ENCODE results near the gene ADORA1. TPM values are rescaled to one million over a fixed set of nuclear protein-coding genes. Genes with fewer than 3 reads are reported as not detected.

ADORA1 gene
- polyA plus RNA-seq, 4 donors: 1.6 to 6.8 (median 4.4) TPM

GRCh38 chr1:203169770-203170520, 42.4 kb downstream of the ADORA1 start:
- no peak for DNase-seq (ENCODE audit: low read depth in 4 of 4, low spot score in 3 of 4)

GRCh38 chr1:203170625-203171330, 43.3 kb downstream of the ADORA1 start:
- DNase-seq (ENCODE audit: low read depth in 4 of 4, low spot score in 3 of 4): no peak

- DNase-seq (ENCODE audit: low read depth in 4 of 4, low spot score in 3 of 4): no peak
Measured at GRCh38 chr1:203171341-203172183, 44.0 kb downstream of the ADORA1 start.

DNA sequence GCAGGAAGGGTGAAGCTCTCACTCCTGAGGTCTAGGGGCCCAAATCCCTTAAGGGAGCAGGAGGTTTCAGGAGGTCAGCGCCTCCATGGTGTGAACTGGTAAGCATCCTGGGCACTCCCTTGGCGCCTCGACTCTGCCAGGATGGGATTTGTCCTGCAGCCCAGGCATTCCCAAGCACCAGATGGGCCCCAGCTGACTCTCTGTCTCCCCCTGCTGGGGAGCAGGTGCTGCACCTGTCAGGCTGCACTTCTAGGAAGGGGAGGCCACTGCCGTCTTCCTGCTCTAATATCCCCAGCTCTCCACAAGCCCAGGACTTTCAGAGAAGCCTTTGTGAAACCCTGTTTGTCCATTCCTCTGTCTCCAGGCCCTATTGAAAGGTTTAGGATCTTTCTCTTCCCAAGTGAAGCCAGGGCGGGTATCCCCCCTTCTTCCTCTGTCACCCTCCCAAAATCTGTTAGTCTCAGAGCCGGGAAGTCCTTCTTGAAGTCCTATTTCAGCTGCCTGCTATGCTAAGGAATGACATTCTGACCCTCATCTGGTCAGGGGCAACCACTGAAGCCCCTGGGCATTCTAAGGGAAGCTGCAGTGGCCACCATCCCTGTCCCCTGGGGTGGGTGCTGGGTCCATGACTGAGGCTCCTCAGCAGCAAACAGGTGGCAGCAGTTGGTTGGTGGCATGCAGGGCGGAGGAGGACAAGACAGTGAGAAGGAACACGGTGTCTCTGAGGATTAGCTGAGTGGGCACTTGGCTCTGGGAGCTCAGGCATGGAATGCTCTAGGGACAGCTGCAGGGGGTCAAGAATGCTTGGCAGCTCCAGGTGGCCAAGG, 44.9 kb downstream of the ADORA1 start:
- DNase-seq (ENCODE audit: low read depth in 4 of 4, low spot score in 3 of 4): no peak

DNA sequence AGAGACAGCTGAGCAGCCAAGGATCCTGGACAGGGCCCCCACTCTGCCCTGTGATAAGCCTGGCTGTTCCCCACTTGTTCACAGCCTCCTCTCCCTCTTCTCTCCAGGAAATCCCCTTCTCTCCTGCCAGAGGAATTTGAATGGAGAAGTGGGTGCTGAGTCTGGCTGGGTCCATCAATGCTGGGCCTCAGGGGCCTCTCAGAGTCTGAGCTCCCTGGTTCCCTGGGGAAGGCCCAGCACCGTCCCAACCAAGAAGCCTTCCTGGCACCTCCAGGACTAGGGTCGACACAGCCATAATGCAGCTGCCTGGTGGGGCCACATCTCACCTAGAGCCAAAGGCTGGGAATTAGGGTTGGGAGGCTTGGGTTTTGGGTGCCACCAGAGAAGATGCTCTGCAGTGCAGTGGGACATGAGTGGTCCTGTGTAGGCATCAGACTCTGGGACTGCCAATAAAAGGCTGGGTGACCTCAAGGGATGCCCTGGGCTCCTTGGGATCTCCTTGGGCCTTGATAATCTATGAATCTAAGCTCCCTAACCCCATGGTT, 45.6 kb downstream of the ADORA1 start:
- no peak for DNase-seq (ENCODE audit: low read depth in 4 of 4, low spot score in 3 of 4)

GRCh38 chr1:203173566-203173965, 46.0 kb downstream of the ADORA1 start:
- DNase-seq (ENCODE audit: low read depth in 4 of 4, low spot score in 3 of 4): no peak

- no peak for DNase-seq (ENCODE audit: low read depth in 4 of 4, low spot score in 3 of 4)
Measured at GRCh38 chr1:203174324-203174985, 46.9 kb downstream of the ADORA1 start.

DNA sequence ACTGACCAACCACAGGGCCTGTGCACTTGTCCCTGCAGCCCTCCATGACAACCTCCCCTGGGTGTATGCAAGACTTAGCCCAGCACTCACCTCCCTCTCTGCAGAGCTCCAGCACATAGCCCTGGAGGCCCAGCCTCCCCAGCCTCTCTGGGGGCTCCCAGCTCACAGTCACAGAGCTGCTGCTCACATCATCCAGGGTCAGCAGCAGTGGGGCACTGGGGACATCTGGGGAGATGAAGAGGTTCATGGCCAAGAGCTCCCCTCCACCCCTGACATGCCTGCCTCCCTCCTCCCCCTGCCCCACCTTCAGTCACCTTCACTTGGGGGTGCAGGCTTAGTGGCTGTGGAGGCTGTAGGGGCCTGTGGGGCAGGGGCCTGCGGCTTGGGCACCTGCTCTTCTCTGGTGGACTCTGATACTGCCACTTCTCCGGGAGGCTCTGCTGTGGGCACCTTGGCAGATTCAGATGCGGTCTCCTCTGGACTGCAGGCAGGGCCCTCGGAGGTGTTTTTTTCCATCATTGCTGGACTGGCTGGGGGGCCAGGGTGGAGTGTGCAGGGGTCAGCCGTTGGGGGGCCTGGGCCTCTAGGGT, 47.8 kb downstream of the ADORA1 start, which contains the start of gene MYBPH:
MYBPH (minus strand) TSS at position 590 of the 590 bp plus-strand sequence; CDS start at position 519, 71 bp downstream.
- DNase-seq (ENCODE audit: low read depth in 4 of 4, low spot score in 3 of 4): no peak

- no peak for DNase-seq (ENCODE audit: low read depth in 4 of 4, low spot score in 3 of 4)
Measured at GRCh38 chr1:203175827-203176241, 48.3 kb downstream of the ADORA1 start.

- no peak for DNase-seq (ENCODE audit: low read depth in 4 of 4, low spot score in 3 of 4)
Measured at GRCh38 chr1:203176273-203177035, 48.9 kb downstream of the ADORA1 start.

DNA sequence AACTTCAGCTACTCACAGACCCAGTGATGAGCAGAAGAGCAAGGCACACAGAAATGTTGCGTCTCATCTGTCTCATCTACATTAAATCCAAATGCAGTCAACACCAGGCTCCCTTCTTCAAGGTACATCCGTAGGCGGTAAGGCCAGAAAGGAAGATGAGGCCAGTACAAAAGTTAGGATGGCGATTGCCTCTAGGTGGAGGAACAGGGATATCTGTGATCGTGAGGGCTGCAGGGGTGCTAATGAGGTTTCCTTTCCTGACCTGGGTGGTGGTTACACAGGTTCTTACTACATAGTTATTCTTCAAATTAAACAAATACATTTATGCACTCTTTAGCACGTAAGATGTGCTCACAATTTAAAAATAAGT, 49.5 kb downstream of the ADORA1 start:
- DNase-seq (ENCODE audit: low read depth in 4 of 4, low spot score in 3 of 4): no peak

DNA sequence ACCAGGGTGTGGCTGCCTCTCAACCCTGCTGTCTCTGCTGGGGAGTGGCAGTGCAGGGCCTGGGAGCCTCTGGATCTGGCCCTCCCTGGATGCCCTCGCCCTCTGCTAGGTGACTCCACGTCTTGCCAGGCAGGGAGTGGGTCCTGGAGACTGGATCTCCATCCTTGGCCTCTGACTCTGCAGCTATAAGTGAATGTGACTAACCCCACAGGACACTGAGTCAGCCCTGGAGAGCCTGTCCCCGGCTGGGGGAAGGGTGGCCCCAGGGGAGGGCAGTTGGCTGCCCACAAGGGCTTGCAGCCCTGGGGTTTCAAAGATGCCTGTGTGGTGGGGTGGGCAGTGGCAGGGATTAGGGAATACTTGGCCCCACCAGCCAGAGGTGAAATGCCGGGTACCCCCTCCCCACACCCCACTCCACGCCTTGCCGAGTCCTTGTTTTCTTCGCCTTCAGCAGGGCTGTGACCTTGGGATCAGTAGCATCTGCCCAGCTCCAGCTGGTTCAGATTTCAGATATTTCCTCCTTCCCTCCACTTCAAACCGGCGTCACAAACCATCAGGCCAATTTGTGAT, 50.0 kb downstream of the ADORA1 start:
- DNase-seq (ENCODE audit: low read depth in 4 of 4, low spot score in 3 of 4): no peak

DNA sequence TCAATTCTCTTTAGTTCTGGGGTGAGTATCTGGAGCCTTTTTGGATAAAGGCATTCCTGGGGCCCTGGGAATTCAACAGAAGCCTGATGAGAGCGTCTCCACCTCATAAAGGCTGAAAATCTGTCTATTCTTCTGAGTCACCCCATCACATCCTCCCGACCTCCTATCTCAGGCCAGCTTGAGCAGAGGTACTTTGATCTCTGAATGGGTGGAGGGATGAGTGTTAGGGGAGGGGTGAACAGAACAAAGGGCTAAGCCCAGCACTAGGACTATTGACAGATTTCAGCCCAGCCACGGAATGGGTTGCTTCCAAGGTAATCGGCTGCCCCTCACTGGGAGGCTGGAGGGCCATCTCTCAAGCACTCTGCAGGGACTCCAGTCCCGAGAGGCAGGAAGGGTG, 50.6 kb downstream of the ADORA1 start:
- no peak for DNase-seq (ENCODE audit: low read depth in 4 of 4, low spot score in 3 of 4)

DNA sequence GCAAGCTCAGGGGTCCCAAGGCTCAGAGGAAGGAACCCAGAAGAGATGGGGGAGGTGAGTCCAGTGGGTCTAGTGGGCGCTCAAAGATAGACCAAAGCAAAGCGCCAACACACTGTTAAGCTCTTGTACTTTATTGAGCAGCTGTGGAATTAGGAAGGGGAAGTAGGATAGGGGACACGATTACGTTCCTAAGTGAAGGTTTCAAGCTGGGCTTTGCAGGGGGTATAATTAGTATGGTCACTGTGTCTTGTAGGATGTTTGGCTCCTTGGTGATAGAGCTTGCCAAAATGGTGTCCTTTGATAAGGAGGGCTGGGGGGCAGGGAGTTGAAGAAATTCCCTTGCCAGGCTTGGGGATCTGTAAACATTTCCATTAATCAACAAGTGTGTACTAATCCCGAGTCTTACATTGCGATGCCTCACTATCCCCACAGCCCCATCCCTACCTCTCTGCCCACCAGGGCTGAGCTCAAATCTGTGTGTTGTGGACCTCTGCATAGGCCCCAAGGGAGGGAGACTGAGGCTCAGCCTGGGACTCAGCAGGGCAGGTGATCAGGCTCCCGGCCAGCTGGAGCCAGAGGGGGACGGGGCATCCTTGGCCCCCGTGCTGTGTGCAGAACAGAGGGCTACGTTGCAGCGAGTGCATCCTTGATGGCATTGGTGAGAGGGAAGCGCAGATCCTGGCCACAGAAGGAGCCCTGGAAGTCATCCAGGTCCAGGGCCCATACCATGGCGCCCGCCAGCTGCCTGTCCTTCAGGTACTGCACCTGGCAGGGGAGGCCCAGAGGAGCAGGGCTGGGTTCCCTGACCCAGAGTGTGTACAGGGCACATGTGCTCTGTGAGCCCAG, 51.5 kb downstream of the ADORA1 start:
- no peak for DNase-seq (ENCODE audit: low read depth in 4 of 4, low spot score in 3 of 4)

DNA sequence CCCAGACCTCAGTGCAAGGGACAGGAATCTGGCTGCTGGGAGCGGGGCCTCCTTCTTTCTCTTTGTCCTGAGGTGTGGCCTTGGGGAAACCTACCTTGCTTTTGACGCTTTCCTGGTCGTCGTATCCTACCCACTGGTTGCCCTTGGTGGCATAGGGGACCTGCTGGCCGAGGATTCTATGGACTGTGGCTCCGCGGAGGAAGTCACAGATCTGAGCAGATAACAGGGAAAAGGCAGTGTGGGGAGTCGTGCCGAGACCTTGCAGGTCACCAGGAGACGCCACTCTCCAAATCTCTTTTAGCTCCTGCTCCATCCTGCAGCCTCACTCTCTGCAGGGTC, 52.1 kb downstream of the ADORA1 start:
- DNase-seq (ENCODE audit: low read depth in 4 of 4, low spot score in 3 of 4): no peak

- DNase-seq (ENCODE audit: low read depth in 4 of 4, low spot score in 3 of 4): no peak
Measured at GRCh38 chr1:203180611-203181330, 53.2 kb downstream of the ADORA1 start.
